CD1c-positive myeloid dendritic cell (primary cell): ENCODE data around the gene USP46.

ENCODE experiments used
- DNase-seq: peaks from one replicate; pipeline ENCODE4 v3.0.0-alpha.2; 2016; ENCODE audit errors: extremely low spot score

USP46 gene

DNA sequence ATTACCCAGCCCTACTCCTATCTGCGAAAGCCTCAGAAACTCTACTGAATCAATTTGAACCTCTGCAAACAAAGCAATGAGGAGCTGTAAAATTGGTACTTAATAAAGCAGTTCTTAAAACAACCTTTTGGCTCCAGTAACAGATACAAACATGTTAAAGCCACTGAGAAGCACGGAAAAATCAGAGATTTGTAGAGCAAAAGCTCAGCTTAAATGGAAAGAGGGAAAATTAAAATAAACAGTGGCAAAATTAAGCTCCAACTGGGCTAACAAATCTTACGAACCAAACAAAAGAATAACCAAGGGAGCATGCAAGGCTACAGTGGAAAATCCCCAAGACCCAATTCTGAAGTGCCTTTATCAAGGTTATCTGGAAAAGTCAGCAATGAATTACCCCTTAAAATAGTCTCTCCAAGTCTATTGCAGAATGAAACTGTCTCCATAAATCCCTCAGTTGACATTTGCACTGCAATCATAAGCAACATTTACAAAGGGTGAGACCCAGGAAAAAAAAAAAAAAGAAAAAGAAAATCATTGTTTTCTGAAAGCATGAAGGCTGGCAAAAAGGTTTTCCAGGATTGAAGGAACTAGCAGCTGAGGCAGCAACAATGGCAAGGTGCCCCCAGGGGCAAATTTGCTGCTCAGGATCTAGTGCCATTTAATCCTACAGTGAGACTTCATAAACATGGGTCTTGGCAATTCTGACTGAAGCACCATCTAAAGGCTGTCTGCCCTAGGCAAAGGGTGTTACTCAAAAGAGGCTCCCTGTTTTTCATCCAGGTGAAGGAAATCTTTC is 40.1 kb downstream of the USP46 start:
- DNase-seq, result no peak

GRCh38 chr4:52617336-52618020 is 41.6 kb downstream of the USP46 start:
- no peak for DNase-seq

GRCh38 chr4:52614241-52614640 is 44.9 kb downstream of the USP46 start:
- no peak for DNase-seq

GRCh38 chr4:52612341-52612740 is 46.8 kb downstream of the USP46 start:
- DNase-seq, result no peak

GRCh38 chr4:52611030-52611555 is 48.0 kb downstream of the USP46 start:
- DNase-seq, result no peak

GRCh38 chr4:52606726-52607125 is 52.4 kb downstream of the USP46 start:
- DNase-seq, result no peak

DNA sequence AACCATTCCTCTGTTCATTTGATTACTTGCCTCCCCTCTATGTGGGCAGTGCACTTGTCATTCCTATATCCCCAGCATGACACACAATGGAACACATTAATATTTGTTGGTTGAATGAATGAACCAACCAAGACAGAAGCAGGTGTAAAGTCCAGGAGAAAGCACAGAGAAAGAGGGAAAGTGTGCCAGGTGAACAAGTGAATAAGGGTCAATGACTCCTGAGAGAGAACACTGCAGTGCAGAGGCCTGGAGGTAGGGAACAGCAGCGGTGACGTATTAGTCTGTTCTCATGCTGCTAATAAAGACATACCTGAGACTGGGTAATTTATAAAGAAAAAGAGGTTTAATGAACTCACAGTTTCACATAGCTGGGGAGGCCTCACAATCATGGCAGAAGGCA is 53.1 kb downstream of the USP46 start:
- DNase-seq, result no peak

GRCh38 chr4:52604215-52604614 is 54.9 kb downstream of the USP46 start:
- no peak for DNase-seq

GRCh38 chr4:52600275-52600674 is 58.8 kb downstream of the USP46 start:
- no peak for DNase-seq

DNA sequence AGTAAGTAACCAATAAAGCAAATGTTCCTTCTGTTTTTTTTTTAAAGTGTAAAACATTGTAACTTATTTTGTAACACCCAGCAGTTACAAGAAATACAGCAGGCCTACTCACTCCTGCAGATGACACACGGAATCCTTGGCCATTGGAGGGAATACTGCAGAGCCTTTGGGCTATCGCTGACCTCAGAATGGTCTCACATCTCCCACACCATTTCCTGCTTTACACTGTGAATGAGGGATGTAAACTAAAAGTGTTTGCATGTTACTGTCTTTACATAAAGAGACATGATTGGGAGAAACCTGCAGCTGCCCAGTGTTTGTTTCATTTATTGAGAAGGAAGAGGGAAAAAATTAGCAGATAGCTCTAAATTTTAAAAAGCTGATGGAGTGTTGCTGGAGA is 64.1 kb downstream of the USP46 start:
- DNase-seq, result no peak

- no peak for DNase-seq
These were observed 66.8 kb downstream of the USP46 start for GRCh38 chr4:52592287-52592686.

- no peak for DNase-seq
These were observed 70.1 kb downstream of the USP46 start for GRCh38 chr4:52588771-52589591.

DNA sequence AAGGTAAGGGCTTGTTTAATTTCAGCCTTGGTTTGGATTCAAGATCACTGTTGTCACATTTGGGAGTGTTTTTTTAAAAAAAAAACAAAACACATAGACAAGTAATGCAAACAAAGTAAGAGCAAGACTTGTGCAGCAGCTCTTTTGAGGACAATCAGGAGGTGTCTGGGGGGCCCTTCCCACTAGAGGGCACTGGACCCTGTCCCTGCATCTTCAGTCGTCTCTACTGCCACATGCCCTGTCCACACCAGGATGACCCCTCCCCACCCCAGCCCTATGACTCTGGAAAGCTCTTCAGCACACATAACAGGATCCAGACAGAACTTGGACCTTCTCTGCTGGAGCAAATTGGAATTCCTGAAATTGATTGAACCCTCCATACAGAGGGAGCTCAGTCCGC is 71.0 kb downstream of the USP46 start:
- DNase-seq, result no peak

DNA sequence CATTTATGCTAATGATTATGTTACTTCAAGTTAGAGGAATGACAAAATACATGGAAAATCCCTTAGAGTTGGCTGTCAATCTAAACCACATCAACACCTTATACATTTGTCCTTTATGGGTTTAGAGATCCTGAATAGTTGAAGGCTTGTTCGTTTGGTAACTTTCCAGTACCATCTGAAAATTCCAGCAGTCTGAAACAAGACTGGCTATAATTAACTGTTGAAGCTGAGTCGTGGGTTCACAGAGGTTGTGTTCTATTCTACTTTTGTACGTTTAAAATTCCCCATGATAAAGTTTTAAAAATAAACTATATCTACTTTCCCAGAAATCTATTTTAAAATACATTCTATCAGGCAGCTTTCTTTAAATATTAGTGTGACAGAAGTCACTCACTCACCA is 73.0 kb downstream of the USP46 start:
- no peak for DNase-seq

GRCh38 chr4:52585379-52585778 is 73.7 kb downstream of the USP46 start:
- no peak for DNase-seq

GRCh38 chr4:52579602-52580272 is 79.4 kb downstream of the USP46 start:
- DNase-seq, result no peak

GRCh38 chr4:52578951-52579350 is 80.2 kb downstream of the USP46 start:
- DNase-seq, result no peak

DNA sequence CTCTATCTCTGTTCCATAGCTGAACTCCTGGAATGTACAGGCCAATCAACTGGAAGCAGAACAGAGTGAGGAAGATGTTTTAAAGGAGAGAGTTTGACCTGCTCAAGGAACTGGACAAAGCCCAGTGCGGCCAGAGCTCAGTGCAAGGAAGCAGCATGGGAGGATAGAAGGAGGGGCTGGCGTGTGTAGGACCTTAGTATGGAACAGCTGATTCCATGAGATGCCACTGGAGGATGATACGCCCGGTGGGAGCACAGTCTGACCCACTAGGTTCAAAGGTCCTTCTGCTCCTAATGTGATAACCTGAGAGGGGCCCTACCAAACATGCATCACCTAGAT is 81.5 kb downstream of the USP46 start:
- no peak for DNase-seq

GRCh38 chr4:52576961-52577623 is 82.0 kb downstream of the USP46 start:
- DNase-seq, result no peak

GRCh38 chr4:52576326-52576725 is 82.8 kb downstream of the USP46 start:
- DNase-seq, result no peak

GRCh38 chr4:52575406-52575805 is 83.7 kb downstream of the USP46 start:
- DNase-seq, result no peak
